Neural progenitor cell (in vitro differentiated cells): Measurements from ENCODE around the gene SMAD6. TPM values are rescaled to one million over a fixed set of nuclear protein-coding genes. Genes with fewer than 3 reads are reported as not detected.
A peak's percentile ranks its signal among the peaks of the same experiment; 100 is the strongest.

Source experiments
- DNase-seq: peaks from one replicate; pipeline ENCODE4 v3.0.0-alpha.2; 2016; ENCODE audit warnings: low spot score
- H2AFZ ChIP-seq: fragments of 200-600 bp; sonication (generic); replicated peaks from 2 replicates; pipeline ENCODE4 v1.6.1; 2016; ENCODE audit warnings: antibody characterized with exemption
- H3F3A ChIP-seq: fragments of 200-600 bp; sonication (generic); 2 replicates; pipeline ENCODE4 v1.6.1; 2016; ENCODE audit warnings: antibody characterized with exemption, low read depth
- H3K27ac ChIP-seq: fragments of 200-600 bp; sonication (generic); 2 replicates; pipeline ENCODE4 v1.5.1; 2016; ENCODE audit warnings: mild to moderate bottlenecking
- H3K27me3 ChIP-seq: fragments of 200-600 bp; sonication (generic); 2 replicates; pipeline ENCODE4 v1.6.1; 2016; ENCODE audit warnings: mild to moderate bottlenecking, moderate library complexity
- H3K36me3 ChIP-seq: fragments of 200-600 bp; sonication (generic); 2 replicates; pipeline ENCODE4 v1.5.1; 2016
- H3K4me1 ChIP-seq: fragments of 200-600 bp; sonication (generic); 2 replicates; pipeline ENCODE4 v1.6.1; 2016; ENCODE audit warnings: mixed run types
- H3K4me2 ChIP-seq: fragments of 200-600 bp; sonication (generic); 2 replicates; pipeline ENCODE4 v1.6.1; 2016
- H3K4me3 ChIP-seq: fragments of 200-600 bp; sonication (generic); 2 replicates; pipeline ENCODE4 v1.5.1; 2016
- H3K79me2 ChIP-seq: fragments of 200-600 bp; sonication (generic); 2 replicates; pipeline ENCODE4 v1.6.1; 2016; ENCODE audit warnings: low read depth
- H3K9ac ChIP-seq: fragments of 200-600 bp; sonication (generic); 2 replicates; pipeline ENCODE4 v1.6.1; 2016
- H3K9me3 ChIP-seq: fragments of 200-600 bp; sonication (generic); 2 replicates; pipeline ENCODE4 v1.5.1; 2016; ENCODE audit warnings: low read depth
- H4K20me1 ChIP-seq: fragments of 200-600 bp; sonication (generic); 2 replicates; pipeline ENCODE4 v1.6.1; 2016; ENCODE audit warnings: low read depth
- H3K27ac Mint-ChIP-seq: 3 replicates; pipeline ENCODE4 v1.8.0; 2021; ENCODE audit warnings: mixed read lengths
- H3K27me3 Mint-ChIP-seq: 2 replicates; pipeline ENCODE4 v1.8.0; 2022; ENCODE audit warnings: low read depth, mild to moderate bottlenecking, inconsistent platforms, moderate library complexity, mixed read lengths; ENCODE audit not compliant: insufficient read depth
- H3K36me3 Mint-ChIP-seq: 3 replicates; pipeline ENCODE4 v1.8.0; 2021; ENCODE audit warnings: mixed read lengths
- H3K4me1 Mint-ChIP-seq: 3 replicates; pipeline ENCODE4 v1.8.0; 2021; ENCODE audit warnings: mixed read lengths
- H3K4me3 Mint-ChIP-seq: 3 replicates; pipeline ENCODE4 v1.8.0; 2021; ENCODE audit warnings: mild to moderate bottlenecking, moderate library complexity, mixed read lengths
- H3K9me3 Mint-ChIP-seq: 3 replicates; pipeline ENCODE4 v1.8.0; 2020; ENCODE audit warnings: mixed read lengths
- CTCF ChIP-seq: fragments of 200-600 bp; sonication (generic); IDR thresholded peaks from 2 replicates; pipeline ENCODE4 v1.5.1; 2017; ENCODE audit warnings: antibody characterized with exemption, mild to moderate bottlenecking
- EZH2 ChIP-seq: fragments of 200-600 bp; sonication (generic); IDR thresholded peaks from 2 replicates; pipeline ENCODE4 v1.6.1; 2017; ENCODE audit warnings: antibody characterized with exemption, mild to moderate bottlenecking, moderate library complexity
- EZH2phosphoT487 ChIP-seq: fragments of 200-600 bp; sonication (generic); IDR thresholded peaks from 2 replicates; pipeline ENCODE4 v1.6.1; 2017; ENCODE audit warnings: antibody characterized with exemption
- total RNA-seq: library from RNA; depleted of rRNA; stranded (reverse); fragments of >200 nt; gene quantifications from 2 replicates; pipeline ENCODE4 v1.2.3, GENCODE V29; 2015; ENCODE audit warnings: low replicate concordance

The SMAD6 gene
- total RNA-seq, 1 donor from 2014 or later: 3.4 TPM

DNA sequence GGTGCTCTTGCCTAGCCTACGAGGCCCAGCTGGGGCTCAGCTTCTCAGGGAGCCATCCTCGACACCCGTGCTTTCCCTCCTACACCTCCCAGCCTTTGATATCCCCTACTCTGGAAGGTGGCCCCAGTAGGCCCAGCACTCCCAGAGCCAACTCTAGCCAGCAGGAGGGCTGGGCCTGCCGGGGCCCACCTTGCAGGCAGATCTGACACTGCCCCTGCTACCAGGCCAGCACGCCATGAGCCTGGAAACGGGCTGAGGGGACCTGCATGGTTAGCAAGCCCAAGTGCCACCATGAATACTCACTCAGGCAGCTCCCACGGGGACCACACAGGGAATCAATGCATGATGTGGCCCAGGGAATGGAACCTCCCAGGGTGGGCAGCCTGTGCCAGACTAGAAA, 123.7 kb downstream of the SMAD6 start:
- Histone ChIP-seq H4K20me1 (no peaks in the 10 kb centered on the region), H3K27ac (no peak overlapping the region), H3K27me3 (no peaks in the 10 kb centered on the region), H3K4me3 (no peak overlapping the region), H3K79me2 (no peaks in the 10 kb centered on the region), H2AFZ (no peak overlapping the region), H3K4me1 (peaks cover 12% of the 10 kb centered on the region), H3K36me3 (no peaks in the 10 kb centered on the region), H3F3A (peaks cover 12% of the 10 kb centered on the region), H3K9me3 (no peaks in the 10 kb centered on the region), H3K9ac (no peak overlapping the region), H3K4me2 (no peak overlapping the region)
- no peak for DNase-seq
- Mint-ChIP-seq H3K4me3 (no peak overlapping the region), H3K36me3 (no peaks in the 10 kb centered on the region), H3K9me3 (no peaks in the 10 kb centered on the region), H3K27ac (no peak overlapping the region), H3K4me1 (peaks cover 12% of the 10 kb centered on the region), H3K27me3 (peaks cover 5% of the 10 kb centered on the region)
- TF ChIP-seq CTCF: no peak
- TF ChIP-seq EZH2phosphoT487: no peak
- TF ChIP-seq EZH2: no peak

GRCh38 chr15:66826507-66826906, 124.5 kb downstream of the SMAD6 start:
- Histone ChIP-seq H3K4me1 (peaks cover 12% of the 10 kb centered on the region), H3K9ac (no peak overlapping the region), H3K79me2 (no peaks in the 10 kb centered on the region), H3F3A (peaks cover 12% of the 10 kb centered on the region), H2AFZ (peak overlapping the region; percentile 61), H4K20me1 (no peaks in the 10 kb centered on the region), H3K4me2 (peak overlapping the region; percentile 3), H3K4me3 (no peak overlapping the region), H3K27ac (no peak overlapping the region), H3K36me3 (no peaks in the 10 kb centered on the region), H3K27me3 (no peaks in the 10 kb centered on the region), H3K9me3 (no peaks in the 10 kb centered on the region)
- TF ChIP-seq CTCF: no peak
- TF ChIP-seq EZH2phosphoT487: no peak
- no peak for TF ChIP-seq EZH2
- Mint-ChIP-seq H3K4me3 (no peak overlapping the region), H3K4me1 (peaks cover 12% of the 10 kb centered on the region), H3K27ac (peak overlapping the region; percentile 69), H3K9me3 (no peaks in the 10 kb centered on the region), H3K27me3 (peaks cover 8% of the 10 kb centered on the region), H3K36me3 (no peaks in the 10 kb centered on the region)
- DNase-seq: no peak

- Mint-ChIP-seq H3K9me3 (no peaks in the 10 kb centered on the region), H3K27ac (no peak overlapping the region), H3K4me1 (peaks cover 12% of the 10 kb centered on the region), H3K4me3 (no peak overlapping the region), H3K36me3 (no peaks in the 10 kb centered on the region), H3K27me3 (peaks cover 6% of the 10 kb centered on the region)
- Histone ChIP-seq H3K4me3 (no peak overlapping the region), H3F3A (peaks cover 12% of the 10 kb centered on the region), H3K79me2 (no peaks in the 10 kb centered on the region), H2AFZ (no peak overlapping the region), H3K27me3 (no peaks in the 10 kb centered on the region), H3K9me3 (no peaks in the 10 kb centered on the region), H4K20me1 (no peaks in the 10 kb centered on the region), H3K4me1 (peaks cover 12% of the 10 kb centered on the region), H3K27ac (no peak overlapping the region), H3K9ac (no peak overlapping the region), H3K4me2 (peak overlapping the region; percentile 3), H3K36me3 (no peaks in the 10 kb centered on the region)
- no peak for DNase-seq
- no peak for TF ChIP-seq EZH2
- no peak for TF ChIP-seq CTCF
- TF ChIP-seq EZH2phosphoT487: no peak
Observed at GRCh38 chr15:66827039-66827697, 125.1 kb downstream of the SMAD6 start.
